Ovary (tissue), 3 donors: ENCODE data around the gene PSMD12.
A peak's percentile ranks its signal among the peaks of the same experiment; 100 is the strongest.

ENCODE experiments used
- CTCF ChIP-seq, 3 donors: fragments of 450-650 bp in 2 of 3; fragments of 200-600 bp in 1 of 3; IDR thresholded peaks; one replicate each; pipeline versions ENCODE4 v1.5.1 to v1.8.0; 2016 to 2022; ENCODE audit warnings: antibody characterized with exemption in 3 of 3, mild to moderate bottlenecking in 1 of 3
- POLR2A ChIP-seq: fragments of 450-650 bp; IDR thresholded peaks from one replicate; pipeline ENCODE4 v1.6.1; 2017; ENCODE audit warnings: antibody characterized with exemption, mild to moderate bottlenecking, moderate library complexity
- donor health status: DM: no; HTN: no; CAD: no.

GRCh38 chr17:67366193-67367157, at the start of gene PSMD12:
- TF ChIP-seq POLR2A (peak; percentile 76), CTCF (IDR thresholded peaks at IDR 0.05) (no peak)
